Fibroblast of villous mesenchyme (primary cell): ENCODE measurements around the gene RERE. TPM values are rescaled to one million over a fixed set of nuclear protein-coding genes. Genes with fewer than 3 reads are reported as not detected.

ENCODE experiments used
- DNase-seq: peaks from one replicate; pipeline ENCODE4 v3.0.0-alpha.2; 2010; ENCODE audit warnings: low read depth
- H3K4me3 ChIP-seq: 2 replicates; pipeline ENCODE4 v1.5.1; 2011; ENCODE audit warnings: low read depth, mild to moderate bottlenecking, low read length
- CTCF ChIP-seq: IDR thresholded peaks from 2 replicates; pipeline ENCODE4 v1.5.1; 2012; ENCODE audit warnings: low read depth, mild to moderate bottlenecking, low read length; ENCODE audit not compliant: insufficient read depth
- total RNA-seq: library from RNA; depleted of rRNA; stranded (reverse); fragments of >200 nt; gene quantifications from 2 replicates; pipeline ENCODE4 v1.2.3, GENCODE V29; 2012

The RERE gene
- total RNA-seq, 1 donor: 51.4 TPM

- H3K4me3 ChIP-seq: no peak overlapping the region
- DNase-seq: no peak
- TF ChIP-seq CTCF: no peak
Measured at GRCh38 chr1:8361198-8361849, 456.1 kb downstream of the RERE start.

- no peak for TF ChIP-seq CTCF
- no peak for DNase-seq
- no peak overlapping the region for H3K4me3 ChIP-seq
Measured at GRCh38 chr1:8360493-8361197, 456.8 kb downstream of the RERE start.

GRCh38 chr1:8359617-8360481 lies 457.6 kb downstream of the RERE start:
- H3K4me3 ChIP-seq: no peak overlapping the region
- DNase-seq: no peak
- TF ChIP-seq CTCF: no peak

GRCh38 chr1:8358897-8359616 lies 458.4 kb downstream of the RERE start:
- H3K4me3 ChIP-seq: no peak overlapping the region
- no peak for TF ChIP-seq CTCF
- DNase-seq: no peak

- no peak for DNase-seq
- no peak for TF ChIP-seq CTCF
Measured at GRCh38 chr1:8358241-8358896, 459.1 kb downstream of the RERE start.

More at GRCh38 chr1:8358241-8358896, 459.1 kb downstream of the RERE start:
- no peak overlapping the region for H3K4me3 ChIP-seq
